Thyroid gland (tissue), 4 donors: ENCODE results near the gene SIL1. TPM values are rescaled to one million over a fixed set of nuclear protein-coding genes. Genes with fewer than 3 reads are reported as not detected.
A peak's percentile ranks its signal among the peaks of the same experiment; 100 is the strongest.

Source experiments
- DNase-seq, 2 donors: peaks; one replicate each; pipeline ENCODE4 v3.0.0-alpha.2; 2019
- H3K27ac ChIP-seq, 3 donors: fragments of 200-600 bp; sonication (generic); 1 replicate in 2 of 3; 2 replicates in 1 of 3; pipeline ENCODE4 v1.5.1; 2016 to 2019; ENCODE audit warnings: mild to moderate bottlenecking in 1 of 3, moderate library complexity in 1 of 3
- H3K27me3 ChIP-seq: fragments of 200-600 bp; sonication (generic); one replicate; pipeline ENCODE4 v1.5.1; 2019
- H3K36me3 ChIP-seq, 2 donors: fragments of 200-600 bp; sonication (generic); one replicate each; pipeline ENCODE4 v1.5.1; 2016 to 2019
- H3K4me1 ChIP-seq, 2 donors: fragments of 200-600 bp; sonication (generic); one replicate each; pipeline ENCODE4 v1.5.1; 2017 to 2019
- H3K4me3 ChIP-seq, 3 donors: fragments of 200-600 bp; sonication (generic); replicated peaks in 1 of 3; 1 replicate in 2 of 3; 2 replicates in 1 of 3; pipeline ENCODE4 v1.5.1; 2016; ENCODE audit warnings: mild to moderate bottlenecking in 1 of 3
- H3K9me3 ChIP-seq: fragments of 200-600 bp; sonication (generic); one replicate; pipeline ENCODE4 v1.5.1; 2017
- CTCF ChIP-seq, 6 experiments: fragments of 200-600 bp in 3 of 6; fragments of 450-650 bp in 3 of 6; sonication (generic) in 3 of 6; IDR thresholded peaks; one replicate each; pipeline ENCODE4 v1.5.1; 2016 to 2019; ENCODE audit warnings: antibody characterized with exemption in 6 of 6, mild to moderate bottlenecking in 2 of 6, inconsistent platforms in 1 of 6, moderate library complexity in 1 of 6
- POLR2A ChIP-seq, 2 donors: fragments of 450-650 bp; IDR thresholded peaks; one replicate each; pipeline ENCODE4 v1.6.1; 2017; ENCODE audit warnings: antibody characterized with exemption in 2 of 2, mild to moderate bottlenecking in 2 of 2, moderate library complexity in 1 of 2
- WGBS, 2 donors: methylation state at CpG; one replicate each; pipeline ENCODE4 v1.1.5; 2017; 5-methylcytosine and 5-hydroxymethylcytosine counted together
- intact Hi-C: fragments of 100-400 bp; cut with DNase I; formaldehyde crosslinking; loops from one replicate; pipeline ENCODE4 v1.15.1; 2023
- total RNA-seq, 4 donors: library from RNA; depleted of rRNA; stranded (reverse); fragments of >200 nt; gene quantifications; one replicate each; pipeline ENCODE4 v1.2.3, GENCODE V29; 2016

The SIL1 gene
- total RNA-seq, 4 donors from 2014 or later: 57.5 to 103 (median 81.7) TPM

GRCh38 chr5:138911441-138911840 lies 286.7 kb downstream of the SIL1 start:
- intact Hi-C loops: no loop called here
- Histone ChIP-seq H3K9me3 (no peaks in the 10 kb centered on the region), H3K27me3 (no peaks in the 10 kb centered on the region), H3K27ac (no peak overlapping the region), H3K4me3 (no peak overlapping the region), H3K4me1 (peaks cover 0 to under 1% of the 10 kb centered on the region in 2 donors), H3K36me3 (no peaks in the 10 kb centered on the region)
- TF ChIP-seq POLR2A (IDR thresholded peaks at IDR 0.05) (no peak), CTCF (IDR thresholded peaks at IDR 0.05) (no peak)
- DNase-seq: no peak

- Histone ChIP-seq H3K9me3 (no peaks in the 10 kb centered on the region), H3K4me1 (peaks cover 0 to 8% of the 10 kb centered on the region in 2 donors), H3K27me3 (no peaks in the 10 kb centered on the region), H3K27ac (no peak overlapping the region), H3K4me3 (no peak overlapping the region), H3K36me3 (no peaks in the 10 kb centered on the region)
- intact Hi-C loops: no loop called here
- no peak for TF ChIP-seq POLR2A (IDR thresholded peaks at IDR 0.05)
- no peak for TF ChIP-seq CTCF (IDR thresholded peaks at IDR 0.05)
- WGBS, 2 donors: 89 to 91% methylated on average over 7 of the region's 7 CpGs
- no peak for DNase-seq
These were observed 287.5 kb downstream of the SIL1 start for GRCh38 chr5:138910546-138911185.

- peaks cover 0 to 13% of the 10 kb centered on the region in 2 donors for H3K4me1 ChIP-seq
- 93 to 98% methylated on average over 2 of the region's 2 CpGs for WGBS, 2 donors
- no peaks in the 10 kb centered on the region for H3K9me3 ChIP-seq
- no peak overlapping the region for H3K4me3 ChIP-seq
- intact Hi-C loops: no loop called here
- H3K27me3 ChIP-seq: no peaks in the 10 kb centered on the region
- H3K36me3 ChIP-seq: peaks cover 0 to 2% of the 10 kb centered on the region in 2 donors
- no peak for DNase-seq
- no peak overlapping the region for H3K27ac ChIP-seq
- TF ChIP-seq POLR2A (IDR thresholded peaks at IDR 0.05) (no peak), CTCF (IDR thresholded peaks at IDR 0.05) (no peak)
These were observed 288.4 kb downstream of the SIL1 start for GRCh38 chr5:138909734-138910133.

- H3K9me3 ChIP-seq: no peaks in the 10 kb centered on the region
- peak; percentile 20 to 25 for DNase-seq
- peaks cover 0 to 2% of the 10 kb centered on the region in 2 donors for H3K36me3 ChIP-seq
- H3K27me3 ChIP-seq: no peaks in the 10 kb centered on the region
- peak overlapping the region in 1 of 3 donors; percentile 50 for H3K27ac ChIP-seq
- H3K4me1 ChIP-seq: peaks cover 8 to 24% of the 10 kb centered on the region in 2 donors
- TF ChIP-seq POLR2A (IDR thresholded peaks at IDR 0.05) (no peak), CTCF (IDR thresholded peaks at IDR 0.05) (no peak)
- 56 to 77% methylated on average over 1 of the region's 1 CpG for WGBS, 2 donors
- H3K4me3 ChIP-seq: no peak overlapping the region
- intact Hi-C loops: no loop called here
These were observed 292.6 kb downstream of the SIL1 start for GRCh38 chr5:138905541-138905940.

GRCh38 chr5:138903130-138903775 lies 294.9 kb downstream of the SIL1 start:
- H3K36me3 ChIP-seq: peaks cover 0 to 2% of the 10 kb centered on the region in 2 donors
- WGBS, 2 donors: 86 to 93% methylated on average over 10 of the region's 10 CpGs
- no peak for DNase-seq
- TF ChIP-seq CTCF (IDR thresholded peaks at IDR 0.05) (no peak), POLR2A (IDR thresholded peaks at IDR 0.05) (no peak)
- no peaks in the 10 kb centered on the region for H3K9me3 ChIP-seq
- H3K4me3 ChIP-seq: no peak overlapping the region
- no peaks in the 10 kb centered on the region for H3K27me3 ChIP-seq
- H3K27ac ChIP-seq: peak overlapping the region in 1 of 3 donors; percentile 24
- intact Hi-C loops: no loop called here
- peaks cover 8 to 24% of the 10 kb centered on the region in 2 donors for H3K4me1 ChIP-seq
